ENCODE measurements around the gene APP.

The APP gene

DNA sequence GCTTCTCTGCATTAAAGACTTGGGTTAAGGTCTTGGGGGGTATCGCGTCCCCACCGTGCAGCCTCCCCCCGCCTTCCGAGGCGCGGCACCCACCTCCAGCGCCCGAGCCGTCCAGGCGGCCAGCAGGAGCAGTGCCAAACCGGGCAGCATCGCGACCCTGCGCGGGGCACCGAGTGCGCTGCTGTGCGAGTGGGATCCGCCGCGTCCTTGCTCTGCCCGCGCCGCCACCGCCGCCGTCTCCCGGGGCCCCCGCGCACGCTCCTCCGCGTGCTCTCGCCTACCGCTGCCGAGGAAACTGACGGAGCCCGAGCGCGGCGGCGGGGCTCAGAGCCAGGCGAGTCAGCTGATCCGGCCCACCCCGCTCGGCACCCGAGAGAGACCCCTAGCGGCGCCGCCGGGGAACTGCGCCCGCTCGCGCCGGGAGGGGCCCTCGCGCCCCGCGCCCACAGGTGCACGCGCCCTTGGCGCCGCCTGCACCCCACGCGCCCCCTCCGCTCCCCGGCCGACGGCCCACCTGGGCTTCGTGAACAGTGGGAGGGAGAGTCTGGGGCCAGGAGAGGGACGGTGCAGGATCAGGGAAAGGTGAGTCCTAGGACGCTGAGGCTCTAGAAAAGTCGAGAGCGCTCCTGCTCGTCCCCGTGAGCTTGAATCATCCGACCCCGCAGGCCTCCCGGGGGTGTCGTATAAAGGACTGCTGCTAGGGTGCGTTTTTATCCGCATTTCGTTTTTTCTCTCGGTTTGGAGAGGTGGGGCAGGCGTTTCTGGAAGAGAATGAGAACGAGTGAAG lies at the start of gene APP:
Gene APP, minus strand, starts transcription at position 300 of the 787 bp plus-strand sequence. Its CDS starts 150 bp downstream, at position 150.
- peak; percentile 65 to 89 for DNase-seq

DNA sequence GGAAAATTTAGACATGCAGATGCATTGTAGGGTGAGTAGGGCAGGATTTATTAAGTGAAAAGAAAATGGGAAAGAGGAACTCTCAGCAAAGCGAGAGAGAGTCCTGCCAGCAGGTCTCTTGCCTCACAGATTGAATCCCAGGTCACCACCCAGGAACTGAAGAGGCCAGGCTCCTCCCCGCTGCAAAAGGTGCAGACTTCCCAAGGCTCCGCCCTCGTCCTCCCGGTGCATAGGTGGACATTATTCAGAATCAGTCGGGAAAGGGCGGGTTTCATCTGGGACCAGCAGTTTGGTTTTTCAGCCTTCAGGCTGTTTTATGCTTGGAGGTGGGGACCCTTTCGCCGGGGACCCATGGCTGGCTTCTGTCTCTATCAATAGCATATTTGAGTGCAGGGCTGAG lies 41.6 kb upstream of the APP start:
- DNase-seq, result no peak

DNA sequence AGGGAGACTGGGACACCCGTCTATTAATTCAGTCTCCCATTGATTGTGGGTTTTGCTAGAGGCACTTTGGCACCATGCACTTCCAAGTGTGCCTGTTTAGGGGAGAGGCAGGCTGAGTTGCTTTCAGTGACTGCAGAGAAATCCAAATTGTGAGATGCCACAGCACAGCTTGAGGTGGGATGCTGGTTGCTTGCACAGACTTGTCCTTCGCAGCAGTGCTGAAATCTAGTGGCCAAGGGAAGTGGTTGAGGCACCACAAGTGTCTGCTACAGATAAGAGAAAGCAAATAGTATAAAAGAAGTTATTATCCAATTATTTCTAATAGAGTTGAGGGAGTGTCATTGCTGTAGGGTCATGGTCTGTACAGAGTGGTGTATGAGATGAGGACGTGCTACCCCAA lies 40.0 kb upstream of the APP start:
- DNase-seq, result no peak

DNA sequence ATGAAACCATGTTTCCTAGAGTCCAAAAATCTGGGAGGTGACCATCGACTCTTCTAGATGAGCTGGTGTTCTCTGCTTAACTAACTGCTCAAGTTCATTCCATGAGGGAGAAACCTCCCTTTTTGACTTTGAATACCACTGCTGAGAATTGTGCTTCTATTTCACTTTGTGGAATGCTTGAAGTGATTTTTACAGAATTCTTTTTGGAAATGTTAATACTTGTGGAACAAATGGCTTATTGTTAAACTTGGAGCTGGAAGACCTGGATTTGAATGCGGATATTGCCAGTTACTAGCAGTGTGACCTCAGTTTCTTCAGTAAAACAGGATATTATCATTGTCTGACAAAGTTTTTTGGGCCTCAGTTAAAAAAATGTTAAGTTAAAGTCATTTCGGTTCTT lies 36.5 kb upstream of the APP start:
- no peak for DNase-seq

DNA sequence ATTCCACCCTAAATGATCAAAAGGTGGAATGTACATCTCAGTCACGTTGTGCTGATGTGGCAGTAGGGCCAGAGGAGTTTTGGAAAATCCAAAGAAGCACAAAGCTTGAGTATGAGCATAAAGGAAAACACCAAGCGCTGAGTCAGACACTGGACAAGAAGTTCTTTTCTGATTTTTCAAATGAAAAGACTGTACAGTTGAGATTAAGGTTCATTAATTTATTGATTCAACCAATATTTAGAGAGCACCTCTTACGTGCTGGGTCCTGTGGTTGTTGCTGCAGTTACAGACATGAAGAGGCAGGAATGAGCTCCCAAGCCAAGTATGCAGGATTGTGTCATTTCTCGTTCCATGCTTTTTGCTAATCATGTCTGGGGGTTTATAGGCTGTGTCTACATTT lies 28.9 kb upstream of the APP start:
- no peak for DNase-seq

DNA sequence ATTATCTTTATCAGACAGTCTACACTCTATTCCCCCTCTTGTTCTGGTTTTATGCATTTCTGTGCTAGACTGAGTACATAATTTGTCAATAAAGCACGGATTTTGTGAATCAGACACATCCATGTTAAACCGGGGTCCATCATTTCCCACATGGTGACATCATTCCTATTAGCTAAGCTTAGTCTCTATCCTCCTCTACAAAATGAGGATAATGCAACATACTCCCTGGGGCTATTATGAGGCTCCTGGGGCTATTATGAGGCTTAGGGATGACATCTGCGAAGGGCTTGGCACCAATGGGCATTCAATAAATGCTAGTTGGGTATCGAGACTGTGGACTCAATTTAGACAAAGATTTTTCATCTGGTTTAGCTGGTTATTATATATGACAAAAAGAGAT lies 25.1 kb upstream of the APP start:
- DNase-seq, result no peak

DNA sequence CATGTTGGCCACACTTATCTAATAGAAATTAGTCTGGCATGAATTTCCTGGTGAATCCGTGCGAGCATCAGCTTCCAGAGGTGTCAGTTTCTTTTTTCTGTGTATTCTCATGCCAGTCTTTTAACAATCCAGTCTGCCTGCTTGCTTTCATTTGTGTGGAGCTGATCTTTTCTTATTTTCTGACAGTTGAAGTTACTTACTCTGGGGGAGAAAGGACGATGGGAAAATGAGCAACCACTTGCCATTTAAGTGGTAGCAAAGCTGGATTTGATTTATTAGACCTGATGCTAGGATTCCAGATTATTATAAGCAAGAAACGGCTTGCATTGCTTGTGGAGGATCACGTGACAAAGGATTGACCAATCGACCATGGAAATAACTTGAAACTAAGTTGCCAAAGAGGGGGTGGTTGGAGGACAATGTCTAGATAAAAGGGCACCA lies 24.3 kb upstream of the APP start:
- no peak for DNase-seq

DNA sequence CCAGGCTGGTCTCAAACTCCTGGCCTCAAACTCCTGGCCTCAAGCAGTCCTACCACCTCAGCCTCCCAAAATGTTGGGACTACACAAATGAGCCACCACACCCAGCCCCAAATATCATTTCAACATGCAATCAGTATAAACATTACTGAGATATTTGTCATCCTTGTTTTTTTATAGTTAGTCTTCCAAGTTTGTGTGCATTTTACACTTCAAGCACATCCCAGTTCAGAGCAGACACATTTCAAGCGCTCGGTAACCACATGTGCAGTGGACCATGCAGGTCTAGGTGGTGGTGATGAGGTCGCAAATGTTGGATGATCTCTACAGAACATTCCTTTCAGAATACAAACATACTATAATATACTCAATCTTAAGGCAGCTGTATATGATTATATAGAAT lies 23.8 kb upstream of the APP start:
- no peak for DNase-seq

DNA sequence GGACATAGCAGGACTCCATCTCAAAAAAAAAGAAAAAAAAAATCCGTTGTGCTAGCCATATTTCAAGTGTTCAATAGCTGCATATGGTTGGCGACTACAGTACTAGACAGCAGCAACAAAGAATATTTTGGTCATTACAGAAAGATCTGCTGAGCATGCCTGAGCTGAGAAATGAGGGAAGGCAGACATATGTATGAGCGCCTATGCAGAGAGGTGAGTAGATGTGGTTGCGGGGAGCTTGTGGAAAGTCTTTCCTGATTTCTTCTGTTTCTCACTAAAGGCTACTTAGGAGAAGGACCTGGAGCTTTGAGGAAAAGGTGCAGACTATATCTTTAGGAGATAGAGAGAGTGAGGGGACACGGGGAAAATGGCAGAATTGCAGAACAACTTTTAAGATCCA lies 21.0 kb upstream of the APP start:
- no peak for DNase-seq

DNA sequence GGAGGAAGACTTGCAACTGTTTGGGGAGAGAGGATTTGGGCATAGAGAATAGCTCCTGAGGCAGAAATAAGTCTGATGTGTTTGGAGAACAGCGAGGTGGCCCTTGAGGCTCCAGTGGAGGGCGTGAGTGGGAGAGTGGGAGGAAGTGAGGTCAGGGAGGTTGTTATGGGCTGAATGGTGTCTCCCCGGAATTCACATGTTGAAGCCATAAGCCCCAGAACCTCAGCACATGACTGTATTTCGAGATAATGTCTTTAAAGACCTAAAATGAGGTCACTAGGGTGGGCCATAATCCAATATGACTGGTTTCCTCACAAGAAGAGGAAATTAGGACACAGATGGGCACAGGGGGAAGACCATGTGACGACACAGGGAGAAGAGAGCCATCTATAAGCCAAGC lies 17.9 kb upstream of the APP start:
- DNase-seq, result no peak

DNA sequence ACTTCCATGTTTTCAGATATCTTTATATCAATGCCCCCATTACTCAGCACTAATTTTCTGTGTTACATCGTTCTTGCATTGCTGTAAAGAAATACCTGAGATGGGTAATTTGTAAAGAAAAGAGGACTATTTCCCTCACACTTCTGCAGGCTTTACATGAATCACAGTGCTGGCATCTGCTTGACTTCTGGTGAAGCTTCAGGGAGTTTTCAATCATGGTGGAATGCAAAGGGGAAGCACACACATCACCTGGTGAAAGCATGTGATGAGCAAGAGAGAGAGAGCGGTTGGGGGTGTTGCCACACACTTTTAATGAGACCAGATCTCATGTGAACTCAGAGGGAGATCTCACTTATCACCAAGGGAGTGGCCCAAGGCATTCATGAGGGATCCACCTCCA lies 14.9 kb upstream of the APP start:
- DNase-seq, result no peak

DNA sequence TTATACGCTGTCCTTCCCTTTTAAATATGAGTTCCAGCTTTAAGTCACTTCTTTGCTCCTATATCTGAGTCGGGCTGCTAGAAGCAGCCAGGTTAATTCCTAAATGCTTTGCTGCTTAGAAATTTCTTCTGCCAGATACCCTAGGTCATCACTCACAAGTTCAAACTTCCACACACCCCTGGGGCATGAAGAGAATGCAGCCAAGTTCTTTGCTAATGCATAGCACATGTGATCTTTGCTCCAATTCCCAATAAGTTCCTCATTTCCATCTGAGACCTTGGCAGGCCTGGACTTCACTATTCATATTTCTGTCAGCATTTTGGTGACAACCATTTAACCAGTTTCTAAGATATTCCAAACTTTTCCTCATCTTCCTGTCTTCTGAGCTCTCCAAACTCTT lies 14.5 kb upstream of the APP start:
- DNase-seq, result no peak

DNA sequence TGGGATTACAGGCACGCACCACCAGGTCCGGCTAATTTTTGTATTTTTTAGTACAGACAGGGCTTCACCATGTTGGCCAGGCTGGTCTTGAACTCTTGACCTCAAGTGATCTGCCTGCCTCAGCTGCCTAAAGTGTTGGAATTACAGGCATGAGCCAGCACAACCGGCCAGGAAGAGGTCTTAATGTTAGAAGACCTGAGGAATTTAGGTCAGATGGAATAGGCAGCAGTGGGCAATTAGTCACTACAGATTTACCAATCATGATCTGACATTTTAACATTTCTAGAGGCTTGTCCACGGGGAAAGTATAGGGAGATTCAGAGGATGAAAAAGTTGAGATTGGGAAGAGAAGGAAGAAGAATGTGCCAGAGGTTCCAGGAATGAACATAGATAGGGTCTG lies 8.9 kb upstream of the APP start:
- DNase-seq, result no peak

DNA sequence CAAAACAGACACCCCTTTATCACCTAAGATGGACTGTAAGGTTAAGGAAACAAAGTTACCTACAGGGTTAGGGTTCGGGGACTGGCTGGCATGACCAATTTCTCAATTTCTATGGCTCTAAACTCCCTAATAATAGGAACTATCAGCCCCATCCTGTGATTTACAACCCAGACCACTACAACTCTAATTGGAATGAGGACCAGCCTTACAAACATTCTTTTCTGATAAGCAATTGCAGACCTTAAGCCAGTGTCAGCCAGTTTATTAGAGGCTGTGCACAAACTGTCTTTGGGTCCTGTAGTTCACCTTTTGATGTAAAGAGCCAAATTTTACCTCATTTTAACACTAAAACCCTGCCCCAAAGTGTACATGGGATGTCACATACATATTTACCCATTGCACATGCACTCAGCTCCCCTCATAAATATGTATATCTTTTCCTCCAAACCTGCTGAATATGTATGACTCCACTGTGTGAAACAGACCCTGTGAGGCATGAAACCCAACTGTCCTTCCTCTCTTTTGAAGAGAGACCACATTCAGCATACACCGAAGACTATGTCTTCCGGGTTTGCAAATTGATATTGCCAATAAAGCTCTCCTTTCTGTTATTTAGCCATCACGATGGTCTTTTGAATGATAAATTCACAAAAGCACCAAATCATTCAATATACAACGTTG lies 7.3 kb upstream of the APP start:
- no peak for DNase-seq

DNA sequence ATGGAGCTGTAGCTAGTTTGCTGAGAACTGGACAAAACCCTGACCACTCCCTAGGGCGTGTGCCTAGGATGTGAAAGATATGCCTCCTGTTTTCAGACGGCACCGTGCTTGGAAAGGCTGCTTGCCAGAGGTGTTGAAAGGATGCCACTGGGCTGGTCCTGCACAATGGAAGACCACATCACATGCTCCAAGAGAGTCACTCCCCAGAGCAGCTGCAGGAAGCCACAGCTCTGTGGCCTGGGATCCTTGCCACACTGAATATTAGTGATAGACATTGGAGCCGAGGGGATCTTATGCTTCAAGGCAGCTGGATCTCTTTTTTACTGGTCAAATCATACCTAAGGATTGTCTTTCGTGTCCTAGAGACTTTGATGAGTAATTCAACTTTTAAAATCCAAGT lies 6.6 kb upstream of the APP start:
- peak in 1 of 2 experiments; percentile 7 for DNase-seq

DNA sequence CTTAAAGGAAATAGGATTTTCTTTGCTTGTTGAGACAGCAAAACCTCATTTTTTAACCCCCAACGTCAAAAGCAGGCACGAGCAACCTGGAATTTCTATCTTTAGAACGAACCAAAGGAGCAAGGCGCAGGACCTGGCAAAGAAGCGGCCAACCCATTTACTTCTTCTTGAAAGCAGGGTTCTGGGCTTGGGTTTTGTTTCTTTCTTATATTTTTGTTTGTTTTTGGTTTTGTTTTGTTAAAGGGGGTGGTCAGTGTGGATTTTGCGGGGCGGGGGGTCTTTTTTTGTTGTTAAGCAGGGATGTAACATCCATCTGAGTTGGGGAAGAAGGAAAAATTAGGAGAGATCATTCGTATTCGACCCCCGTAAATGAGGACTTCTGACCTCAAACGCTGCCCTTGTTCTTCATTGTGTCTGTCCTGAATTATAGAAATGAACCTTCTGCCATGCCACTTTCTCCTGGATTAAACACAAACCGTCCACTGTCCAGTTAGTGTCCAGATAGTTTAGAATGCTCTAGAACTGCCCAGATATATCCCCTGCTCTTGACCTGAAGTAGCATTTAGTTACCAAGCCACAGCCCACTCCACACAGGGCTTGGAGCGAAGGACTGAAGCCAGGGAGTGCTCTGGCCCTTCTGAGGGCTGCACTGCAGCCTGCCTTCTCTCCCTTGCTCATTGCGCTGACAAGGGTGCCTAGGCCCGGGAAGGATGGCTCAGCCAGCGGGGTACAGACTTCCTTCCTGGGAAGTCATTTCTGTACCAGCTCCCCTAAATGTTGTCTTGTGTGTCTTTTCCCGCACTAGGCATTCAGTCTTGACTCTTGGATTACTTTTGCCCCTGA lies 909 bp upstream of the APP start:
- DNase-seq, result peak in 1 of 2 experiments; percentile 60

DNA sequence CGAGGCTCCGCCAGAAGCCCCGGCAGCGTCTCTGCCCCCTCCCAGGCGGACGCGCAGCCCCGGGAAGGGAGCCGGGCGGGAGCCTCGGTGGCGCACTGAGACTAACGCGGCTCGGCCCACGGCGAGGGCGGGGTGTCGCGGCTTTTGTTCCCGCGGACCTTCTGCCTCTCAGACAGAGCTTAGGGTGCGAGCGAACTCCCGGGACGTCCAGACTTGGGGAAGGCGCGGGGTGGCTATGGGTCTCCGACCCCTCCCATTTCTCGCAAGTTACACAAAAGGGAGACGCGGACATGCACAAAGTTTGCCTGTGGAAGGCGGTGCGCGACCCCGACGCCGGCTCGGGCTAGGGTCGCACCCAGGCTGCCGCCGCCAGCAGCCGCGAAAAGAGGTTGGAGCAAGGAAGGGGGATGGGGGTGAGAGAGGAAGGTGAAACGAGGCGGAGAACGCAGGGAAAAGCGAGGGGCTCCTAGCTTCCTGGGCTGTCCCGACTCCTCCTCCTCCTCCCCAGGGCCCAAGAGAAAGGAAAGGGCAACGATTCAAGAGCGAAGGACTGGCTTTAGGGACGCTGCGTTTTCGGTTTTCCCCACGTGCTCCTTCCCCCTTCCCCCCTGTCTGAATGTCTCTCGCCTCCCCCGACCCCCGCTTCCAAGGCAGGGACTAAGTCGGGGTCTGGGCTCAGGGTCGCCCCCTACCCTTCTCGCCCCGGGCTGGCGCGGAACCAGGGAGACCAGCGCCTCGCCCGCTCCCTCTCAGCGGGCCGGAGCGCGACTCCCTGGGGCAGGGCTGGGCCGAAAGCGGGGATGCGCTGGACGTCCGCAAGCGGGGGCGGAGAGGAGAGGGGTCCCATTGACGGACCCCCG lies 729 bp downstream of the APP start:
- peak; percentile 51 to 54 for DNase-seq

DNA sequence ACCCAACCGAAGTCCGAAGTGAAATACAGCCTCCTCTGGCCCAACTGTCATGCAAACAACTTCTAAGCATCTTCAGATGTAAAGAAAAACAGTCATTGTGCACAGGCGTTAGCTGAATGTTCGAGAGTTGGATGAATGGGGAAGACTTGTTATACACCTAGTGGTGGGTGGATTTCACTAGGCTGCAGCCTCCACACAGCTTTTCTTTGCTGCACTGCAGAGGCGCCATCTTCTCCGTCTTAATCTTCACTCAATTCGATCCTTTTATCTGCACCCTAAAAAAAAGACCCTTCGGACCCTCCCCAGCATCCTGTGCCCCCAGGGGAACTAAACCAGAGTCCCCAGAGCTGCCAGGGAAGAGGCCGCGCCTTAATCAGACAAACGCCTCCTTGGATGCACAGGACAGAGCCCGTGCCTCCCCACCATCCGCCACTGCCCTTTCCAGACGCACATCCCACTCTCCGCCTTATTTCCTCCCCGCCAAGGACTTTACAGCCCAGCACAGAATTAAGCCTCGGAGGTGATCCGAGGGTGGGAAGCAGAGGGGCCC lies 1.4 kb downstream of the APP start:
- DNase-seq, result peak; percentile 46 to 63

DNA sequence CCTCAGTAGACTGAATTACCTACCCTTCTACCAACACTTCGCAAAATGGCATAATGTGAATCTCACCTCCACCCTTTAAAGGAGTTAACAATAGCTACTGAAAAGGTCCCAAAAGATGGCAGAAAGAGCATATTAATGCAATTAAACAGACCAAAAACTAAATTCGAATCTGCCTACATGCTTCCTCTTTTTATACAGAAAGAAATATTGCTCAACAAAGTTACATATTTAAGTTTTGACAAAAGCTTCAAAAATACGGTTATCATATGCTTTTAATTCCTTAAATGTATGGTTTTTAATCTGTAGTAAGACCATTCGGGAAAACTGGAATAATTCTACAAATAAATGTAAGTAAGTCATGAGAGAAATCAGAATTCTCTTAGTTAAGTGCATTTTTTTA lies 2.2 kb downstream of the APP start:
- DNase-seq, result no peak

DNA sequence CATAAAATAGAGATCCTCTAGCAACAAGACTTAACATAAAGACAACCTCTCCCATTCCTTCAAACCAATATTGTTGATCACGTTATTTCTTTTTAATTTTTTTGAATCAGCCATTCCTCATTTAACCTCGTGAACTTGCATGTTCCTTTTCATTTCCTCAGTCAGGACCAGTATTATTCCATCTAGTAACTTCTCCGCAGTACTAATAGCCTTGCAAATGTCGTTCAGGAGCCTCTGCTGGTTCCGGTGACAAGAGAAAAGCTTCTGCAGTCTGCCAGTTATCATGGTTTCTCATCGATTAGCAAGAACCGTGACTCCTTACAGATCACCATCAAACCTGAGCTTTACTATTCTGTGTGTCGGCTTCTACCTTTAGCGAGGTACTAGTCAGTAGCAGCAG lies 3.0 kb downstream of the APP start:
- DNase-seq, result no peak

DNA sequence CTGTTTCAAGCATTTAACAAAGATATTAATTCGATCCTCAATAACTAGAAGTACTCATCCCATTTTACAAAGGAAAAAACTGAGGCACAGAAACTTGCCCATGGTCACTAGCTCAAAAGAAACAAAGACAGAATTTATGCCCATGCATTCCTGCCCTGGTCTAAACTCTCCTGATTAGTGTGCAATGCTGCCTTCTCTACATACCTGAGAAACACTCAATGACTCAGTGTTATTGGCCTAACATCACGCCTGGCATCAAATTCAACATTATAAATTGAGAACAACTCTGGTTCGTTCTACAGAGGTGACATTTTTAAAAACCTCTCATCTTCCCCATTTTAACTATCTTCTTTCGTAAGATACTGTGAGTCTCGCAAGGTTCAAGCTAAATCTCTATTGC lies 5.2 kb downstream of the APP start:
- DNase-seq, result no peak

DNA sequence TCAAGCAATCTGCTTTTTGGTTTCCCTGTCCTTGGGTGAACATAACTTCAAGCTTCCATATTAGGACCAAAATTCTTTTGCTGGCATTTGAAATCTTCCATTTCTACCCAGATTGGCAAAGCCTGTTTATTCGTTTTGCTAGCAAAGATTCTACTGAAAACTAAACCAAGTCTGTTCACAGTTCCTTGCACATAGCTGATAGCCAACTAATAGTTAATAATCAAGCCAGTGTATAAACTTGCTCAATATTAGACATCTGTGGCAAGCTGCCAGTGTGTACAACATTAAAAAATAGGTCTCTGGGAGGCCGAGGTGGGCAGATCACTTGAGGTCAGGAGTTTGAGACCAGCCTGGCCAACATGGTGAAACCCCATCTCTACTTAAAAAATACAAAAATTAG lies 6.3 kb downstream of the APP start:
- no peak for DNase-seq

Measured in NCI-H446 (cell line).